ENCODE data around the gene RRP8.

RRP8 gene

GRCh38 chr11:6603287-6604080 is at the start of gene RRP8, which contains the start of gene ILK:
RRP8 (minus strand) TSS chr11:6603616; CDS start chr11:6603502, 114 bp downstream.
ILK (plus strand) TSS chr11:6603774; CDS start chr11:6604272, 498 bp downstream.
- peak; percentile 91 for DNase-seq (ENCODE audit: low spot score)

GRCh38 chr11:6653097-6653496 is 49.7 kb upstream of the RRP8 start:
- no peak for DNase-seq (ENCODE audit: low spot score)

- DNase-seq (ENCODE audit: low spot score), result no peak
Measured at GRCh38 chr11:6652182-6652581, 48.8 kb upstream of the RRP8 start.

- DNase-seq (ENCODE audit: low spot score), result no peak
Measured at GRCh38 chr11:6650980-6651379, 47.6 kb upstream of the RRP8 start.

- no peak for DNase-seq (ENCODE audit: low spot score)
Measured at GRCh38 chr11:6650104-6650503, 46.7 kb upstream of the RRP8 start.

- no peak for DNase-seq (ENCODE audit: low spot score)
Measured at GRCh38 chr11:6648501-6648900, 45.1 kb upstream of the RRP8 start.

- no peak for DNase-seq (ENCODE audit: low spot score)
Measured at GRCh38 chr11:6647836-6648235, 44.4 kb upstream of the RRP8 start.

- DNase-seq (ENCODE audit: low spot score), result no peak
Measured at GRCh38 chr11:6646918-6647679, 43.7 kb upstream of the RRP8 start.

GRCh38 chr11:6646576-6646917 is 43.1 kb upstream of the RRP8 start:
- DNase-seq (ENCODE audit: low spot score), result no peak

- no peak for DNase-seq (ENCODE audit: low spot score)
Measured at GRCh38 chr11:6646071-6646470, 42.7 kb upstream of the RRP8 start.

GRCh38 chr11:6642957-6643356 is 39.5 kb upstream of the RRP8 start:
- DNase-seq (ENCODE audit: low spot score), result no peak

- peak; percentile 70 for DNase-seq (ENCODE audit: low spot score)
Measured at GRCh38 chr11:6640985-6641701, 37.7 kb upstream of the RRP8 start.

GRCh38 chr11:6640036-6640984 is 36.9 kb upstream of the RRP8 start:
- no peak for DNase-seq (ENCODE audit: low spot score)

- DNase-seq (ENCODE audit: low spot score), result no peak
Measured at GRCh38 chr11:6638429-6638828, 35.0 kb upstream of the RRP8 start.

- no peak for DNase-seq (ENCODE audit: low spot score)
Measured at GRCh38 chr11:6637871-6638270, 34.5 kb upstream of the RRP8 start.

GRCh38 chr11:6636480-6636879 is 33.1 kb upstream of the RRP8 start:
- DNase-seq (ENCODE audit: low spot score), result no peak

- DNase-seq (ENCODE audit: low spot score), result peak; percentile 54
Measured at GRCh38 chr11:6635082-6635932, 31.9 kb upstream of the RRP8 start.

GRCh38 chr11:6634534-6634933 is 31.1 kb upstream of the RRP8 start:
- no peak for DNase-seq (ENCODE audit: low spot score)

GRCh38 chr11:6633422-6634408 is 30.3 kb upstream of the RRP8 start:
- no peak for DNase-seq (ENCODE audit: low spot score)

Measured in putamen (tissue), 1 donor.